Effector CD8-positive, alpha-beta T cell (primary cell): Measurements from ENCODE around the gene MRGPRG.

Experiments
- DNase-seq: peaks from one replicate; lab custom pipeline; 2025; lab: John Stamatoyannopoulos, UW

MRGPRG gene

GRCh38 chr11:3195251-3196160 is 23.1 kb downstream of the MRGPRG start:
- no peak for DNase-seq

DNA sequence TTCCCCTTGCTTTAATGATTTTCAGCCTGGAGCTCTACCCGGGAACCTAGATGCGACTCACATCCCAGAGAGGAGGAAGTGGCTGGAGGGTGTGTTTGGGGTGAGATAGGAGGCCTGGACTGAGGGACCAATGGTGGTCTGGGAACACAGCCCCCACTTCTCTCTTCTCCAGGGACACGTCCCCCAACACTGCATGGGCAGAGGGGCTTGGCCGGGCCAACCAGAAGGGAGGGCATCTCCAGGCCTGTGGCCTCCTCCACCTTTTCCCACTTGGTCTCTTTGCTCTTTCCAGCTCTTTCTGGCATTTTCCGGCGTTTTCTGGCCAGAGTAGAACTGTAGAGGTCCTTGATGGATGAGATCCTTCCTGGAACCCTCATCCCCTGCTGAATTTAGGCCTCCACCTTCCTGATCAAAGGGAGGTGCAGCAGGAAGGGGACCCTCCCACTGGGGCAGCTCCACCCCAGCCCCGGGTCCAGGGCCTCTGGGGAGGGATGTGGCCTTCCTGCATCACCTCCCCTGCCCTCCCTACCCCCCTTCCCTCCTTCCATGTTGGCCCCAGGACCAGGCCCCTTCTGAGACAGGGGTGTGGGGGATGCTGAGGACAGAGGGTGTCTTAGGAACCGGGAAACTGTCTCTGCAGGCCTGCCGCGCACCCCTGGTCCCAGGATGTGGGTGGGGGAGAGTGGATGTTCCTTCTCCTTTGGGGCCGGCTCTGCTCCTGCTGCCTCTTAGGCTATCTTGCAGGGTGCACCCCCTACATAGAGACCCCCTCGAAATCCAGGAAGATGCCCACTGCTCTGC is 24.4 kb downstream of the MRGPRG start:
- DNase-seq, result no peak

DNA sequence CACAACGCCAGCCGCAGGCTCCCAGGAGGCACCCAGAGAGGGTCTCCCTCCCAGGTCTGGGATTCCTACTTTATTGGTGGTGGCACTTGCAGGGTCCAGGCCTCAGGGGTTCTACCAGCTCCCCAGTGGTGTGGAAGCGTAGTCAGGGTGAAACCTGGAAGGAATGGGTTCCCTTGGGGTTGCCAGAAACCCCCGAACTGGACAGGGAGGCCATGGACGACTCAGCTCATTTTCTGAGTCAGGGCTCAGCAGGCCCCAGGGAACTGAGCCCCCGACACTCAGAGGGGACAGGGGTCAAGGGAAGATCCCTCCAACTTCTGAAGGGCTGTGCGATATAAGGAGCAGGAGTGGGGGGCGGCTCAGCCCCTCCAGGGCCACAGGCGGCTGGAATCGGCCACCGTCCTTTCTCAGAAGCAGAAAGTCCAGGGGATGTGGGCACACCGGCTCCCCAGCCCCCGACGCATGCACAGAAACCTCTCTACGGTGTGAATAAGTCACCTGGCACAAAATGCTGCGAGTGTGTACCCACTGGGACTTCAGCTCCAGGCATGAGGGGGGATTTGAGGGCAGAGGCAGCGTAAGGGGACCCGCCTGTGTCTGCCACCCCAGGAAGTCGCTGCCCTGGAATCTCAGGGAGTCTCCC is 25.1 kb downstream of the MRGPRG start:
- DNase-seq, result no peak

DNA sequence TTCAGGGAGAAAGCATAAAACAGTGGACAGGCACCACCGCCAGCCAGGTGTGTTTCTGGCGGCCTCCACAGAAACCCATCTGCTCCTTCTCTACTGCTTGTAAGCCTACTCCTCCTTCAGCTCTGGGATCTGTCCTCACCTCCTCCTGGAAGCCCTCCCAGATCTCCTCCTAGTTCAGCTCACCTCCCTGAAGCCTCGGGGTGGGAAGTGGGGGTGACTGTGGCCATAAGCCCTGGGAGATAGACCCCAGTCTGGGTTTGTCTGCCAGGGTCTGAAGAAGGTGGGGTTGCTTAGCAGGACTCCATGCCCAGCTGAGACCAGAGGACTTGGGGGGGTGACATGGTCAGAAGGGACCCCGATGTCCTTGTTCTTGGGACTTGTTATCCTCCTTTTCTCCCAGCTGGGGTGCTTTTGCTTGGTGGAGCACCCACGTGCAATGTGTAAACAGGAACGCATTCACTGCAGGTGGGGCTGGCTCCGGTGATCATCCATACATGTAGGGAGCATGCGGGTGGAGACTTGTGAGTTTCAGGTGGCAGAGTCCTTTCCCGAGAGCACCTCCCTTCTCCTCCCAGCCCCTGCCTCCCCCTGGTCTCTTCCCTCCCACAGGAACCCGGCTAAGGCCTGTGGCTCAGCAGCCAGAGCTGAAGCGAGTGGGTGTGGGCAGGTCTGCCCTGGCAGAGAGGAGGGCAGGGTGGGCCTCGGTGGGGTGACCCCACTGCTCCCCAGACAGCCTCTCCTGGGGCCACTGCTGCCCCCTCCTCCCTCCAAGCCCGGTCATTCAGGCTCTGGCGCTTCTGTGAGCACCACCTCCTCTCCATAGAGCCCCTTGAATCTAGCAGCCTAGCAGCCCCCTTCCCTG is 25.9 kb downstream of the MRGPRG start:
- DNase-seq, result no peak

- DNase-seq, result no peak
Measured at GRCh38 chr11:3191586-3192324, 26.9 kb downstream of the MRGPRG start.

GRCh38 chr11:3190600-3190999 is 28.0 kb downstream of the MRGPRG start:
- DNase-seq, result no peak

DNA sequence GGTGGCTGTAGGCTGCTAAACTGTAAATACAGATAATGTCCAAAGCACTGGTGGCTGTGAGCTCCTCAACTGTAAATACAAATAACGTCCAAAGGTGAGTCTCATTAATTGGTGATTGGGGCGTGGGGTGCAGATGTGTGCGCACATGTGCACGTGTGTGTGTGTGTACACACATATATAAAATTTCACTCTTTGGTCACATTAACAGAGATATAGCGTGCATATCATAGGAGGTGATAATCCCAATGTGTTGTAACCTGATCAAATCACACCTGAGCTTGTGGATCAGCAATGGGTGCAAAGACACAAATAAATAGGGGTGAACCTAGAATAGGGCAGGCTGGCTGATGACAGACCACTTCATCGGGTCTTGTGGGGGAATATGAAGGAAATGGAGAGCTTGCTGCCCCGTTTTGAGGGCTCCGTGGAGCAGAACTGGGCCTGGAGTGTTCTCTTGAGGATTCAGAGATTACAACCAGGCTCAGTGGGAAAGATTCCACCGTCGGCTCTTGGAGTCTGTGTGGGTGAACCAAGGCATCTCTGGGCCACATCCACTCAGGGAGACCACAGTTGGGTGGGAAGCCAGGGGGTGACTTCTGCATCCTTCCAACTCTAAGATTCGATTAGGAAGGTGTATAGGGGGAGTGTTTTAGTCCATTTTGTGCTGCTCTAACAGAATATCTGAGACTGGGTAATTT is 28.6 kb downstream of the MRGPRG start:
- no peak for DNase-seq

GRCh38 chr11:3189196-3189843 is 29.3 kb downstream of the MRGPRG start:
- DNase-seq, result no peak

DNA sequence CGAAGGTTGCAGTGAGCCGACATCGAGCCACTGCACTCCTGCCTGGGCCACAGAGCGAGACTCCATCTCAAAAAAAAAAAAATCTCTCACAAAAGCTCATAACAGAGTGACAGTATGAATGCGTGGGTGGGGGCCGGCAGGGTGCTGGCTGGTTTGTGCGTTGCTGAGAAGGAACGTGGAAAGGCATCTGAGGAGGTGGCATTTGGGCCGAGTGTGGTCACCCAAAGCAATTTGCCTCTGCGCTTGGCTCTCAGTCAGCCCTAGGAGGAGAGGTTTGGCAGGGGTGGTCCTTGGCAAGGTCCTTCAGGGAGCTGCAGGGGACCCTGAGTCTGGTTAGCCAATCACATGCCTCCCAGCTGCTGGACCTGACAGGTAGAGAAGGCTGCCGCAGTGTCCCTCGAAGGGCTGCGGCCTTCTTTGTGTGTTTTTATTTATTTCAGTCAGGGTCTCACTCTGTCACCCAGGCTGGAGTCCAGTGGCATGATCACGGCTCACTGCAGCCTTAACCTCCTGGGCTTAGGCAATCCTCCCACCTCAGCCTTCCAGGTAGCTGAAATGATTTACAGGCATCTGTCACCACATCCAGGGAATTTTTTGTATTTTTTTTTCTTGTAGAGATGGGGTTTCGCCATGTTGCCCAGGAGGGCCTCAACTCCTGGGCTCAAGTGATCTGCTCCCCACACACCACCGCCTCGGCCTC is 30.0 kb downstream of the MRGPRG start:
- no peak for DNase-seq

- DNase-seq, result no peak
Measured at GRCh38 chr11:3186166-3186953, 32.3 kb downstream of the MRGPRG start.

- DNase-seq, result no peak
Measured at GRCh38 chr11:3184732-3185347, 33.8 kb downstream of the MRGPRG start.

- DNase-seq, result no peak
Measured at GRCh38 chr11:3183523-3183922, 35.1 kb downstream of the MRGPRG start.

GRCh38 chr11:3182462-3182852 is 36.2 kb downstream of the MRGPRG start:
- no peak for DNase-seq

- no peak for DNase-seq
Measured at GRCh38 chr11:3181725-3182461, 36.7 kb downstream of the MRGPRG start.

- no peak for DNase-seq
Measured at GRCh38 chr11:3180869-3181268, 37.7 kb downstream of the MRGPRG start.

- DNase-seq, result no peak
Measured at GRCh38 chr11:3178349-3178748, 40.3 kb downstream of the MRGPRG start.

DNA sequence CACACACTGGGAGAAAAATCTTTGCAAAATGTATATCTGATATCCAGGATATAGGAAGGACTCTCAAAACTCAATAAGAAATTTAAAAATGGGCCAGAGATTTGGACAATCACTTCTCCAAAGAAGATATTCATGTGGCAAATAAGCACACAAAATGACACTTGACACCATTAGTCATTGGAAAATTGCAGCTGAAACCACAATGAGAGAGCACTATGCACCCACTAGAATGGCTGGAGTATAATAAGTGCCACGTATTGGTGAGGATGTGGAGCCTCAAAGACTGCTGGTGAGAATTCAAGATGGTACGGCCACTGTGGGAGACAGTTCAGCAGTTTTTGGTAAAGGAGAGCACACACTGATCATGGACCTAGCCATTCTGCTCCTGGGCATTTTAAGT is 40.7 kb downstream of the MRGPRG start:
- no peak for DNase-seq
